ENCODE measurements around the gene HABP2.

Gene HABP2

DNA sequence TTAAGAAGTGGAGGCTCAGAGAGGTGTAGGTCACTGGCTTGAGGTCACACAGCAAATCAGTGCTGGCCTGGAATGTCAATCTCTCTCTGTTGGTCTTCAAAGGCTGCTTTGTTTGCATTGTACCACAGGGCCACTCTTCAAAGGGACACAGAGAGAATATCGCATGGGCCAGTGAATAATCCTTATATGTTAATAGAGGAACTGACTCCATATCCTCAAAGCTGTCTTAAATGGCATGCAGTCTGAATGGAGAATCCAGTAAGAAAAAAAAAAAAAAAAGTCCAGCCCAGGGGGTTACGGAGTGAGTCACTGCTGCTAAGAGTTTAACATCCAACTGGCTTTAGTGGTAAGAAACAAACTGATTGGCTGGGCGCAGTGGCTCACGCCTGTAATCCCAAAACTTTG, 56.9 kb downstream of the HABP2 start:
- no peak for DNase-seq

DNA sequence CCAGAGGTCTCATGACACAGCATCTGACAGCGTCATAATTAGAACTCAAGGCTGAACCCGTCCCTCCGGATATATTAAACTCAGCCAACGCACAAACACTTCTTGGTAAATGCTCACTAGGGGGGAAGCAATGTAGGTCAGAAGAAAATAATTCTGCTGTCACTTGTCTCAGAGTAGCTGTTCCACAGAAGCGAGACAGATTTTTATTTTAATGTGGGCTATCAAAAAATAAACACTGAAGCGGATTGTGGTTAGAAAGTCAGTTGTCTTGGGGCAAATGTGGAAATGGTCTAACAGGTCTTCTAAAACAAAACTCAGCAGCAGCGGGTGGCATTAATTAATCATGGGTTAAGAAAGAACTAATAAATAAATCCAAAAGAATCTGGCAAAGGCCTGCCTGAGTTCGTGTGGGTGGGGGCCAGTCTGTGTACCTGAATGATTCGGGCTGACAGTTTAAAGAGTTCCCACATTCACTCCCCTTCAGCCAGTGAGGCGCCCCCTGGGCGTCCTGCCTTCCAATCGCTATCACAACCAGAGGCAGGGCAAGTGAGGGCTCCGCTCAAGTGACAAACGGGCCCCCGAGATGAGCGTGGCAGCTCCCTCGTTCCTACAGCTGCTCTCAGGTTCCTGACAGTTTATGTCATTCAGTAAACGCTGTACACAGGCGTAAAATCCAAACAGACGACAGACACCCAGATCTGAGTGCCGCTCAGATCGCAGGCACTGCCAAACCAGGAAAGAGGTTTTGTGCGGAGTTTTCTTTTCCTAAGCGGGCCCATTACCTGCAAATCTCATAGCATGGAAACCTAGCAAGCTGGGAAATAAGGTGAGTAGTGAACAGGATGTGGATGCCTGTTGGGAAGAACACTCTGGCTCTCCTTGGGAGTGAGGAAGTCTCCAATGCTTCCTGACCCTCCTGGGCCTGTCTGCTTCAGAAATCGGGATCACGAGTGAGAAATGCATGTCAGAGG, 58.1 kb downstream of the HABP2 start:
- no peak for DNase-seq

DNA sequence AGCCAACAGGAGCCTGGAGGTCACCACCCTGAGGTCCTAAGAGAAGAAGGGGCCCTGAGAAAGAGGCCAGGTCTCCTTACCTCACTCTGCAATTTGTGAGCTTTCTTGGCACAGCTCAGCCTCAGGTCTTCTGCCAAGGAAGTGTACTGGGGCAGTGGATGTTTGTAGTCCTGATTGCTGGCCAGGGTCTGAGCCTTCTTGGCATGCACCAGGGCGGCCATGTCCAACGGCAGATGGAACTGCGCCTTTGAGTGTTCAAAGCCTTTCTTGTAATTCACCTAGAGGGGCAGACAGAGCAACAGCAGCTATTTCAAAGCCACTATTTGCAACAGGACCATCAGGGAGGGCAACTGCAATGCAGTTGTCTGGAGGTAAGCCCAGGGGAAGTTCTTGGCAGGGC, 59.3 kb downstream of the HABP2 start:
- DNase-seq: no peak

DNA sequence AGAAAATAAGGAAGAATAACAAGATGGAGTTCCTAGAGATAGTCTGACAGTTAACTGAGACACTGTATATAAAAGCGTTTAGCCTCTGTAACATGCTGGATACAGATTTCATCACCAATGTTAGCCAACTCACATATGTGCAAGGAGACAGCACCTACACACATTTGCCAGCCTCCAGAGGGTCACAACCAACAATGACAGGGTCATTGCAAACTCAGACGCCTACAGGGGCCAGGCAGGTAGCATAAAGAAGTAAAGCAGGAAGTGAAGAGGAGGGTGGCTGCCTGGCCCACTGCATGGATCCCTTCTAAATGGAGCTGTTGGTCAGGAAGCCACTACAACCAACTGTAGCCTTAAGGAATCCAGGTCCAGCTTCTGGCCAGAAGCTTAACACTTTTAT, 60.6 kb downstream of the HABP2 start:
- no peak for DNase-seq

DNA sequence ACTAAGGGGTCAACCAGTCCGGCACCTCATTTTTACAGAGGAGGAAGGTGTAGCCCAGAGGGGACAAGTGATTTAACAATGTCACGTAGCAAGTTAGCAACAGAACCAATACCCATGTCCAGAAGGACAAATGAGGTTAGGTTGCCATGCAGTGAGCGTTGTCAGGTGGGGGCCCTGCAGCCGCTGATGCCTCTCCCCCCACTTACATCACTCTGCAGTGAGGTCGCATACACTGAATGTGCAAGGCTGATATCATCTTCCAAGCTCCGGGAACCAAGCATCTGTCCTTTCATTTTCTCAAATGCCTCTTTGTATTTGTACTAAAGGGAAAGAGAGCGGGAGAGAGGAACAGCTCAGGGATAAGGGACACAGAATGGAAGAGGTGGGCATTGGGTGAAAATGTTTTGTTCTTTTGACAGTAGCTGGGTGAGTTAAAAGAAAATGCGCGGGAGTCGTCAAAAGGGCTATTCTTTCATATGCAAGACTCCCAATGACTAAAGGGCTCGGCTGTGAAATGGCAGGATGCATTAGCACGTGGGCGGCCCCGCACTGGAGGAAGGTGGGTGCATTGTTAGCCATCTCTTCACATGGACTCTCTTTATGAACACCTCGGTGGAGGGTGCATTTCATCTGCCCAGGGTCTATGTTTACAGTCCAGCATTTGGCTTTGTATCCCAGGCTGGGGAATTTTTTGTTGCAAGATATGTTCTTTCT, 61.3 kb downstream of the HABP2 start:
- DNase-seq: no peak

DNA sequence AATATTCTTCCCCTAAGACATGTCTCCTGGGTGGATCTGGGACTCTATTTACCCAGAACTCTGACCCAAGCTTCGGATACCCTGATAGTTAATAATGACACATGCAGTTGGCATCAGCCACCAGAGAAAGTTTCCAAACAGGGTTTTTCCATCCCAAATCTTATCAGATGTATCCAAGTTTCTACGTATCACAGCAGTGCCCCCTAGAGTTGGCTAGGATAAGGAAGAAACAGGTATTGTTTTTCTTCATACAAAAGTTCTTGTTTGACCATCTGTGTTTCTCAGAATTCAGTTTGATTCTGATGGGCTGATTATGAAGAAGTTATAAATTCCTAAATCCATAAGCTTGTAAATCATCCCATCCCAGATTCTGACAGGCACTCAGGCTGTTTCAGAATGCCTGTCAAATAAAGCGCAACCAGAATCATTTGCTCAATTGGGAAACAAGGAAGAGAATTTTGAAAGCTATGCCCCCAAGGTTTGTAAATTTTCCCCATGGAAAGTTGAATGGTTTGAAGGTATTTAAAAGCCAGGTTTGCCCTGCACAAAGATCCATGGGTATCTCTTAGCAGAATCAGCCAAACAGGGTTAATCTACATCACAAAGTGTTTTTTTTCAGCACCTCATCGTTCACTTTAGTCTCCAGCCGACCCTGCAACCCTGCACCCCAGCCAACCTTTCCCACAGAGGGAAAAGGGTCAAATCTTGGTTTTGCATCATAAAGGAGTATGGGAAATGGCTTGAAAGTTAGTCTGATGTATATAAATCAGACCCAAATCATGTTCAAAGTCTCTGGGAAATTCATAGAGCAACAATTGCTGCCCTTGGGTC, 63.6 kb downstream of the HABP2 start:
- no peak for DNase-seq

DNA sequence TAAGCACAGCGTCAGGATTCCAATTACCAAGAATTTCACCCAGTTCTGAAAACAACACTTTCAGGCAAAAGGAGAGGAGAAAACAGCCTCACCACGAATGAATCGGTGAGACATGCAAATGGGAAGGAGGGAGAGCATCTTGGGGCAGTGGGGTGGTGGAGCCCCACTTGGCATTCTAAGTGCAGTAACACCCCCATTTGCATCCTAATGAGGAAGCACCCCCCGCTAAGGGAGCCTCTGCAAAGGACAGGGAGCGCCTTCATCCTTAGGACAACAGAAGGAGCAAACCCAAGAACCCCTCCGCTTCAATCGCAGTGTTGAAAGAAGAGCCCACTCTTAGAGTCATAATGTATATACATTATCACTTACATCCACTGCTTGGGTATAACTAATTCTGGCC, 64.2 kb downstream of the HABP2 start:
- no peak for DNase-seq

DNA sequence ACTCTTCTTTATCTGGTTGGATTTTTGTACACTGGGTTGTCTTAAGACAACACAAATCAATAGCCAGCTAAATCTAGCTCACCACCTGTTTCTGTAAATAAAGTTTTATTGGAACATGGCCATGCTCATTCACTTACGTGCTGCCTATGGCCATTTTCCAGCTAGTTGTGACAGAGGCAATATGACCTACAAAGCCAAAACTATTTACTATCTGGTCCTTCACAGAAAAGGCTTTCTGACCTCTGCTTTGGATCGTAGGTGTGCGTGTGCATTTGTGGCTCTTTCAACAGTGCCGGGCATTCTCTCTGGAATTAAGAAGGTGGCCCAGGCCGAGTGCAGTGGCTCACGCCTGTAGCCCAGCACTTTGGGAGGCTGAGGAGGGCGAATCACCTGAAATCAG, 65.5 kb downstream of the HABP2 start:
- no peak for DNase-seq

DNA sequence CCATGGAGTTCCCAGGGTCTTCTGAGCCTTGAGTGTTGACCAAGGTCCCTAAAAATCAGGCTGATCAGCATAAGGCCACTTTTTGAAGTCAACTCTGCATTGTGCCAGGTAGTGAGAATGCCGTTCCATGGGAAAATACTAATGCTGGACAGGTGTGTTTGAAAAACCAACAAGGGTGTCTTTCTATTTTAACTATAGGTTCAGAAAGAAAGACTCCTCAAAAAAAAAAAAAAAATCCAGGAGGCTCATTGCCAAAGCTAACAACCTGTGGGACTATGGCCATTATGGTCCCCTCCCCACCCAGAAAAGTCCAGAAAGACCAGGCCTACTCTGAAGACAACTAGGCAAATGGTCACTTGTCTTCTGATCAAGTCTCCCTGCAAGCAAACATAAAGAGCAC, 66.5 kb downstream of the HABP2 start:
- DNase-seq: no peak

DNA sequence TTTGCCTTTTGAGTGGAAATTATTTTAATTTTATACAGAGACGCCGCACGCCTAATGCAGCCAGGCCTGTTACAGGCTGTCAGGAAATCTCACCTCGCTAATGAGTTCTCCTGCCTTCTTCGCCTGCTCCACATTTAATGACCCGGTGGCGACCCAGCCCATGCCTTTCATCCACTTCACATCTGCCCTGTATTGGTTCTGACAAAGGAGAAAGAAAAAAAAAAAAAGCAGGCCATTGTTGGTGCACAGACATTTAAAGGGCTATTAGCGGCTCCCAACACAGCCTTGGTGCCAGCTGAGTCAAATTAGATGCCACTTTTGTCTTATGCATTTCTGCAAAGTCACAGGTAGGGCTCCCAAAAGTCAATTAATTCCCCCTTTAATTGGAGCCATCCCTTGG, 67.7 kb downstream of the HABP2 start:
- DNase-seq: no peak

DNA sequence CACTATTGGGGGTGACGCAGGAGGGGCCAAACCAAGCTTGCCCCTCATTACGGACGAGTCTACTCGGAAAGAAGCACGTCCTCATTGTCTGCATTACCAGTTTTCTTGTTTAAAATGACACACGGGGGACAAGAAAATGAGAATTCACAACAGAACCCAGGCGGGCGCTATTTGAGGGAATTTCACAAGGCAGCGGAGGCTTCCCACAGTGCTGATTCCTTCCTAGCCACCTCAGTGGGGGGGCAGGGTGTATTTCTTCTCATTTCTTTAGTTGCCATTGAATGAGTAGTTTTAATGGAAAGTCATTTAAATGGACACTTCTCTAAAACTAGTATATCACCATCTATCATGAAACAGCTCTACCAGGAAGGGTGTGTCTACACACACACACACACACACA, 68.1 kb downstream of the HABP2 start:
- DNase-seq: no peak

DNA sequence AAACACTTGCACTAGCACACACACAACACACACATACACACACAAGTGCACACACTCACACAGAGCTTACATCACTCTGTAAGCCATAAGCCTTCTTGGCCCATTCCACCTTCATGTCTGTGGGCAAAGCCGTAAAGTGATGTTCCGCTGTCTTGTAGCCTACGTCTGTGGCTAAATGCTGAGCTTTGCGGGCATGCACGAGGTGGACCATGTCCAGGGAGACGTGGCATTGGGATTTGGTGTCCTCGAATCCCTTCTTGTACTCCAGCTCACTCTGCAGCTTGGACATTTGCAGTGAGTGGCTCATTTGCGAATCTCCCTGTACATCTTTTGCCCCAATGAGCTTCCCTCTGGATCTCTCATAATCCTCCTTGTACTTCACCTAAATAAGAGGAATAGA, 68.9 kb downstream of the HABP2 start:
- no peak for DNase-seq

DNA sequence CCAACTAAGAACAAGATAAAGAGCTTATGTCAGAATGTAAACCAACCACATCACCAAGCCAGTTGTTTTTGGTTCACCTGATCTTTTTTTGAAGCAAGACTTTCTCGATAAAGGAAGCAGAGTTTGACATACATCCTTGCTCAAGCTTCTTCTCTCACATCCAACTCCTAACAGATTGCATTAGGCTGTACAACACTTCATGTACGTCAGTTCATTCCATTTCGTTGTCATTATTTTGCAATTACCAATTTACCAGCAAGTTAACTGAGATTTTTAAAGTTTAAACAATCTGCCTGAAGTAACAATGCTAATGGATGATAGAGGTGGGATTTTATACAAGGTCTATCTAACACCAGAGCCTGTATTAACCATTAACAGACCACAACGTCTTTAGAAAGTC, 70.0 kb downstream of the HABP2 start:
- no peak for DNase-seq

DNA sequence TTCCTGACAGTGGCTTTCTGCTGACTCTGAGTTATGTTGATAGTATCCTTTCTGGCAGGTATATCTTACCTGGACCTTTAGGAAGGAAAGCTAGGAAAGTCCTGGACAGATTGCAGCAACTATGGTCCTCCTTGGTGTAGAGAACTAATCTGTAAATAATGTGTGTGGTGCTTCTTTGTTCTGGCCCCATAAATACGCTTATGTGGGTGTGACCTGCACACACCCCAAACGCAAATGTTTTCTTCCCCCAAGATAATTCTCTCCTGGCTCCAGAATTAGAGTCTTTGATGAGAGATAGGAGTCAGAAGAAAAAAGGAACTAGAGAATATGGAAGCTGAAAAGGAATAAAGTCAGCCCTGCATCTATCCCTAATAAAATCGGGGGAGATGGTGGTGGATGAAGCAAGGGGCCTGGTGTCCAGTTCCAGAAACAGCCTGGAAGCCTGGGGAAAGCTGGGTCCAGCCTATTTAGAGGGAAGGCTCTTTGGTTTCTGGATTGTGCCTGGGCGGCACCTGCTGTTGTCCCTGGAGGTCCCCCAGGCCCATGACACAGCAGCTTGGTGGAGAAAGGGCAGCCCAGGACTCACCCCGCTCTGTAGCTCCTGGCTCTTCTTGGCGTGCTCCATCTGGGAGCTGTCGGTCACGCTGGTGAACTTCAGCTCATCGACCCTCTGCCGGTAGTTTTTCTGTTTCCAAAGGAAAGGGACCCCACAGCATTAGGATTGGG, 72.8 kb downstream of the HABP2 start:
- no peak for DNase-seq

DNA sequence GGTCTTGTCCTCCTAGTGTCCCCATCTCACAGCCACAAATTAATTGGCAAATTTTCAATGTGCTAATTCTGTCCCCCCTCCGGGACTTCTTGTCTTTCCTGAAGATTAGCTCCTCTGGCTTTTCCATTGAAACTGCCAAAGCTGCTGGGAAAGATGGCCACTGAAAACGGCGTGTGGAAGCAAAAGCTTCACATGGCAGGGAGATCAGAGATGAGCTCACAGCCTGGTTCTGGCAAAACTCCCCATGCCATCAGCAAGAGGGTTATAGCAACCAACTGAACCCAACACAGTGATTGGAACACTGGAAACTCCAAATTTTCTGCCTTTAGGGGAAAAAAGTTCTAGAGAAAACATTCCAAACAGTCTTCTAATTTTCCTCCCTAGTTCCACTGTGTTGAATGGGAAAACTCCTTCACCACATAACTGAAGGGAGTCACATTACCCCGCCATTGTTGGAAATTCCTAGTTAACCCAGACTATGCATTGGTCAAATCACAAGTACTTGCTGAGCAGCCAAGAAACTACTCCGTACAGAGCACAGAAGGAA, 74.0 kb downstream of the HABP2 start:
- no peak for DNase-seq

DNA sequence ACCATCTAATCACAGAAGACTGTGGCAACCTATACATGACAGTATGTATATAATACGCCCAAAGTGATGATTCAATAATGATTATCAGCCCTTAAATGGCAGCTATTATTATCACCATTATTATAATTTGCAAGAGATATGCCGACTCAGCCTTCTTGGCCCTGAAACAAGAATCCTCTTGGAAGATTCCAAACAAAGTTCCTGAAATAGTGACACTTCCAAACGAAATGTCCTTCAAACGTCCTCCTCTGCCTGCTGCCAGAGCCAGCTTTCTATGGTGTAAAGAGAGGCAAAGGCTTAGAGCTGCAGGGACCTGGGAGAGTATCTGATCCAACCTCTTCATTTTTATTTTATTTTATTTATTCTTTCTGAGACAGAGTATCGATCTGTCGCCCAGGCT, 75.0 kb downstream of the HABP2 start:
- no peak for DNase-seq

DNA sequence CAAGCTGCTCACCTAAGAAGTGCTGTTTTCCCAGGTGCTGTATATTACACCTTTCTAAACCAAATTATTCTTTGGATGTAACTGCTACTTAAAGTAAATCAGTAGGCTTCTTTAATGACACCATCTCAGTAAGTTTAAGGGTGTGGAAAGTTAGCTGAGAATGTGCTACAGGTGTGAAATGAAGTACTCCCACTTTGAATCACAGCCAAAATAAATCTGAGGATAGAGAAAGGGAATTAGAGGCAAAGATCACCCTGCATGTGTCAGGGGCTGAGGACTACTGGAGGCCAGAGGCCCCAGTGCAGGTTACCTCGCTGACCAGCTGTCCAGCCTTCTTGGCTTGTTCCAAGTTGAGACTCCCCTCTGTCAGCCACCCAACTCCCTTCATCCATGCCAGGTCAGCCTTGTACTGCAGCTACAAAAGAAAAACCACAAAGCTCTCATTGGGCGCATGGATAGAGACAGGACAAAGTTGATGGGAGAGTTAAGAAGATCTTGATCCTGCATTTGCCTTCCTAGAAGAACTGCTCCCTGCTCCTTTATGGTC, 75.8 kb downstream of the HABP2 start:
- DNase-seq: no peak

DNA sequence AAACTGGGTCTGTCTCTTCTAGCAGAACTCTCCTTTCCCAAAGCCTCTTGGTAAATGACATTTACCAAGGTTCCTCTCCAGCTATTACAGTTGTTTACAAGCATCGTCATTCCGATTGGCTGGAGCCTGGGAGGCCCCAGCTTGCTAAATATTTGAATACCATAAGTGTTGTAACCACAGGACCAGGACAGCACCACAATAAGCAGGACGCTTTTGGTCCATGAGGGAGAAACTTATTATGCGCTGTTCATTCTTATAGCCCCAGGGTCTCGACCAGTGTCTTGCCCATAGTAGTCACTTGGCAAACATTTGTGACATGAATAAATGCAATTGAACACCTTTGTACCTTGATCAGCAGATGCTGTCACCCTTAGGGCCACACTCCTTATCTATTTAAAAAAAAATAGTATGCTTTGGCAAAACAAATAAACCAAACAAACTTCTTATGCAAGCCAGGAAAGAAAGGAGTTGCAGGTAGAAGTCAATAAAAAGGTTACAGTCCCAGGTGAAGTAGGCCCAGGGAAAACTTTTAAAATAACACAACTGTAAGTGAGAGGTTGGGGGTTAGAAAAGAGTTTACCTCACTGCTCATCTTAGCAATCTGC, 78.2 kb downstream of the HABP2 start:
- DNase-seq: no peak

DNA sequence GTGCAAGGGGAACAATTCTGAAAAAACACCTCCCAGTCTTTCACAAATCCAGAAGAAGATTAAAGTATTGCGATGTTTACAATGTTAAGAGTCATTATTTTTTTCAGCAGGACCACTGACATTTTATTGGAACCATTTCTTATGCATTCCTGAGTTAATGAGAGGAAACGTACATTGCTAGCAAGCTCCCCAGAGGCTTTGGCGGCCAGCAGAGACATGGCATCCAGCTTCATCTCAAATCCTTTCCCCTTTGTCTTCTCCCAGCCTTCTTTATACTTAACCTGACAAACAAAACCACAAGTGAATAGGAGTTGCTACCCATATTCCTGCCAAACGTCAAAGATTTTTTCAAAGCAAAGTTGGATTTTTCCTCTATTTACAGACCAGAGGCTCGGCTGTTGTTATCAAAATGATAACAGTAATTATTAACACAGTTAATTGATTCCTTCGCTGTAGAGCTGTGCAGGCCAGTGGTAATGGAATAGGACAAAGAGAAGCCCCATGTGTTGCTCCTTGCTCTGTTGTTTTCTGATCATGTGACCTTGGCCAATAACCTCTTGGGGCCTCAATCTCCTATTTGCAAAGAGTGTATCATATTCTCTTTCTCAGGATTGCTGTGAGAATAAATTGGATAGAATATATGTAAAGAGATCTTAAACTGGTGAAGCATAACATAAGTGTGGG, 79.0 kb downstream of the HABP2 start:
- DNase-seq: no peak

Measured in activated CD4-positive, alpha-beta T cell treated with anti-CD3 and anti-CD28 coated beads, Interleukin-2, amount 50 U/mL, for 4 hours (primary cell).